ENCODE results near the gene NEURL2.

Gene NEURL2

GRCh38 chr20:45924391-45925261, 33.6 kb upstream of the NEURL2 start:
- Histone ChIP-seq H3K4me2 (ENCODE audit: low read length, poor library complexity, severe bottlenecking) (peak overlapping the region; percentile 19), H4K91ac (ENCODE audit: low read length) (peak overlapping the region; percentile 90), H2AK5ac (ENCODE audit: low read length, severe bottlenecking) (peak overlapping the region; percentile 82), H3K27ac (ENCODE audit: low read length, poor library complexity, severe bottlenecking) (peak overlapping the region; percentile 56), H3K14ac (ENCODE audit: low read length in 2 of 2) (peak overlapping the region in 1 of 2 experiments; percentile 7), H3K9me3 (ENCODE audit: control insufficient read depth, low read length) (no peaks in the 10 kb centered on the region), H3K79me1 (replicated peaks; ENCODE audit: low read length, poor library complexity, severe bottlenecking) (no peaks in the 10 kb centered on the region), H3K18ac (ENCODE audit: low read depth in 1 of 2, low read length in 2 of 2) (peak overlapping the region; percentile 63 to 72), H3K36me3 (ENCODE audit: control insufficient read depth in 1 of 2, insufficient read depth in 2 of 2, low read depth in 1 of 2, low read length in 2 of 2) (no peaks in the 10 kb centered on the region), H3K4me1 (ENCODE audit: control insufficient read depth, insufficient read depth, low read depth, low read length) (peaks cover 19% of the 10 kb centered on the region), H3K9ac (ENCODE audit: low read length) (peak overlapping the region; percentile 66), H2BK12ac (ENCODE audit: low read length in 2 of 2) (peak overlapping the region; percentile 66 to 91), H4K8ac (ENCODE audit: low read length) (peak overlapping the region; percentile 77), H3K4ac (ENCODE audit: low read depth in 1 of 2, low read length in 2 of 2) (peak overlapping the region; percentile 57 to 64), H2AFZ (ENCODE audit: low read depth, low read length) (no peak overlapping the region), H2BK15ac (ENCODE audit: low read depth, poor library complexity, severe bottlenecking) (peak overlapping the region; percentile 69), H3K4me3 (ENCODE audit: insufficient read depth in 1 of 2, low read depth in 1 of 2, low read length in 2 of 2) (no peak overlapping the region), H2BK5ac (ENCODE audit: low read depth, low read length, poor library complexity, severe bottlenecking) (no peak overlapping the region), H3K27me3 (ENCODE audit: control insufficient read depth in 1 of 2, insufficient read depth in 1 of 2, low read length in 2 of 2) (no peaks in the 10 kb centered on the region), H2BK120ac (ENCODE audit: low read depth, low read length) (peak overlapping the region; percentile 61), H3K23ac (ENCODE audit: low read length in 2 of 2) (no peak overlapping the region)
- WGBS, result 47% methylated on average over 20 of the region's 21 CpGs
- DNase-seq, result peak; percentile 89

DNA sequence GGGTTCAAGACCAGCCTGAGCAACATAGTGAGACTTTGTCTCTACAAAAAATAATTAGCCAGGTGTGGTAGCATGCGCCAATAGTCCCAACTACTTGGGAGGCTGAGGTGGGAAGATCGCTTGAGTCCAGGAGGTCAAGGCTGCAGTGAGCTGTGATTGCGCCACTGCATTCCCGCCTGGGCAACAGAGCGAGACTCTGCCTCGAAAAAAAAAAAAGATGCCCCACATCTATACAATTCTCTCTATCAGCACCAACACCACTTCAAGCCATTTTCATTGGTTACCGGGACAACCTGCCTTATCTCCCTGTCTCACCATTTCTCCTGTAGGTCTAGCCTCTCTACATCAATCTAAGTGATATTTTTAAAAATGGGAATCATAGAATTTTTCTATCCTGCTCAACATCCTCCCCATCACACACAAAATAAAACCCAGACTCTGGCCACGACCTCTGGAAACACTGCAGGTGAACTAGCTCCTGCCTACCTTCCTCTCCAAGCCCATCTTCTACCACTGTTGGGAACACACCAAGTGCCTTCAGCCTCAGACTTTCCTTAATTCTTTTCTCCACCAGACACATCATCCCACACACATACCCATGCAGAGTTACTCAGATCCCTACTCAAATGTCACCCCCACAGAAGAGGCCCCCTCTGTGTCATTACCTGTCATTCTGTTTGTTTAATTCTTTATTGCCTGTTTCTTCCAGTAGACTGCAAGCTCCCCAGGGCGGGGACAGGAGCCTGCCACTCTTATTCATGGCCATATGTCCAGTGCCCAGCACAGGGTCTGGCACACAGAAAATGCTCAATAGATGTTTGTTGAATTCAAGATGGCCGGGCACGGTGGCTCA, 30.6 kb upstream of the NEURL2 start:
- Histone ChIP-seq H3K27ac (ENCODE audit: low read length, poor library complexity, severe bottlenecking) (no peak overlapping the region), H2AFZ (ENCODE audit: low read depth, low read length) (no peak overlapping the region), H2BK5ac (ENCODE audit: low read depth, low read length, poor library complexity, severe bottlenecking) (no peak overlapping the region), H3K27me3 (ENCODE audit: control insufficient read depth in 1 of 2, insufficient read depth in 1 of 2, low read length in 2 of 2) (no peaks in the 10 kb centered on the region), H3K23ac (ENCODE audit: low read length in 2 of 2) (no peak overlapping the region), H3K4ac (ENCODE audit: low read depth in 1 of 2, low read length in 2 of 2) (no peak overlapping the region), H3K9me3 (ENCODE audit: control insufficient read depth, low read length) (no peaks in the 10 kb centered on the region), H3K79me1 (replicated peaks; ENCODE audit: low read length, poor library complexity, severe bottlenecking) (no peaks in the 10 kb centered on the region), H4K8ac (ENCODE audit: low read length) (no peak overlapping the region), H3K18ac (ENCODE audit: low read depth in 1 of 2, low read length in 2 of 2) (peak overlapping the region in 1 of 2 experiments; percentile 54), H2AK5ac (ENCODE audit: low read length, severe bottlenecking) (peak overlapping the region; percentile 72), H3K9ac (ENCODE audit: low read length) (no peak overlapping the region), H3K14ac (ENCODE audit: low read length in 2 of 2) (no peak overlapping the region), H3K4me1 (ENCODE audit: control insufficient read depth, insufficient read depth, low read depth, low read length) (peaks cover 27% of the 10 kb centered on the region), H3K4me2 (ENCODE audit: low read length, poor library complexity, severe bottlenecking) (no peak overlapping the region), H2BK15ac (ENCODE audit: low read depth, poor library complexity, severe bottlenecking) (peak overlapping the region; percentile 52), H3K4me3 (ENCODE audit: insufficient read depth in 1 of 2, low read depth in 1 of 2, low read length in 2 of 2) (no peak overlapping the region), H3K36me3 (ENCODE audit: control insufficient read depth in 1 of 2, insufficient read depth in 2 of 2, low read depth in 1 of 2, low read length in 2 of 2) (no peaks in the 10 kb centered on the region), H4K91ac (ENCODE audit: low read length) (no peak overlapping the region), H2BK120ac (ENCODE audit: low read depth, low read length) (peak overlapping the region; percentile 42), H2BK12ac (ENCODE audit: low read length in 2 of 2) (peak overlapping the region in 1 of 2 experiments; percentile 67)
- DNase-seq, result no peak
- 88% methylated on average over 11 of the region's 11 CpGs for WGBS

DNA sequence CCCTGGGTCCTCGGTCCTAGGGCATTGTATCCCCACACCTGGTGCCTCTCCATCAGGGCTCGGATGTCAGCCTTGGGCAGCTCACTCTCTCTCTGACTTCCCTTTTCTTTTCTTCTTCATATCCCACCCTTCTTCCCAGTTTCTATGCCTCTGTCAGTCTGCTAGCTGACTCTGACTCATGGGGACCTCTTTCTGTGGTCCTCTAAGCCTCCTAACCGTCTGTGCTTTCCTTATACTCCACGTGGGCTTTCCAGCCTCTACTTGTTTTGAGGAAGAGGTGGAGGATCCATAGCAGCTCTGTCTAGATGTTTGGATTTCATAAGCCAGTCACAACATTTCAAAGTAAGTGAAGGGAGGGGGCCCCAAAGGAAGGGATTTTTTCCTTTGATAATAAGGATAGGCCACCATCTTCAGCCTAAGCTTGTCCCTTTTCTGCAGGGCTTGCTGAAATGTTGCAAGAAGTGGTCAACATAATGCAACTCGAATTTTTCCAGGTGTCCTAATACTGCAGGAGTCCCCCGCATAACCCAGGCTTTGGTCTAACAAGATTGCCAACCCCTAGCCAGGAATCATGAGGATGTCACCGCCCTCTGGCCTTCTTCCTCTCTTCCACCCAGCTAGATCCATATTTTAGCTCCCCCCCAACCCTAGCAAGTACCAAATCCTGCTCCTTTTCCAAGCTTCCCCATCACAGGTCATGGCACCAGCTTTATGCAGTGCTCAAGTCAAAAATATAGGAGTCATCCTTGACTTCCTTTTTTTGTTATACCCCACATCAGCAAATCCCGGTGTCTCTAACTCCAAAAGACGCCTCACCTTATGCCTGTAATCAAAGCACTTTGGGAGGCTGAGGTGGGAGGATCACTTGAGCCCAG, 29.7 kb upstream of the NEURL2 start:
- H3K9ac ChIP-seq (ENCODE audit: low read length), result peak overlapping the region; percentile 74
- H2BK12ac ChIP-seq (ENCODE audit: low read length in 2 of 2), result no peak overlapping the region
- H3K4ac ChIP-seq (ENCODE audit: low read depth in 1 of 2, low read length in 2 of 2), result no peak overlapping the region
- H3K79me1 ChIP-seq (replicated peaks; ENCODE audit: low read length, poor library complexity, severe bottlenecking), result no peaks in the 10 kb centered on the region
- H2AK5ac ChIP-seq (ENCODE audit: low read length, severe bottlenecking), result peak overlapping the region; percentile 79
- H3K4me3 ChIP-seq (ENCODE audit: insufficient read depth in 1 of 2, low read depth in 1 of 2, low read length in 2 of 2), result no peak overlapping the region
- H3K27ac ChIP-seq (ENCODE audit: low read length, poor library complexity, severe bottlenecking), result peak overlapping the region; percentile 55
- no peaks in the 10 kb centered on the region for H3K27me3 ChIP-seq (ENCODE audit: control insufficient read depth in 1 of 2, insufficient read depth in 1 of 2, low read length in 2 of 2)
- H4K8ac ChIP-seq (ENCODE audit: low read length), result peak overlapping the region; percentile 0
- no peak overlapping the region for H2BK15ac ChIP-seq (ENCODE audit: low read depth, poor library complexity, severe bottlenecking)
- H2BK120ac ChIP-seq (ENCODE audit: low read depth, low read length), result no peak overlapping the region
- peaks cover 26% of the 10 kb centered on the region for H3K4me1 ChIP-seq (ENCODE audit: control insufficient read depth, insufficient read depth, low read depth, low read length)
- no peak overlapping the region for H3K23ac ChIP-seq (ENCODE audit: low read length in 2 of 2)
- no peak overlapping the region for H2AFZ ChIP-seq (ENCODE audit: low read depth, low read length)
- H4K91ac ChIP-seq (ENCODE audit: low read length), result peak overlapping the region; percentile 39
- peak; percentile 36 for DNase-seq
- no peak overlapping the region for H3K4me2 ChIP-seq (ENCODE audit: low read length, poor library complexity, severe bottlenecking)
- 87% methylated on average over 8 of the region's 9 CpGs for WGBS
- no peak overlapping the region for H3K14ac ChIP-seq (ENCODE audit: low read length in 2 of 2)
- H3K18ac ChIP-seq (ENCODE audit: low read depth in 1 of 2, low read length in 2 of 2), result peak overlapping the region in 1 of 2 experiments; percentile 12
- no peak overlapping the region for H2BK5ac ChIP-seq (ENCODE audit: low read depth, low read length, poor library complexity, severe bottlenecking)
- no peaks in the 10 kb centered on the region for H3K9me3 ChIP-seq (ENCODE audit: control insufficient read depth, low read length)
- no peaks in the 10 kb centered on the region for H3K36me3 ChIP-seq (ENCODE audit: control insufficient read depth in 1 of 2, insufficient read depth in 2 of 2, low read depth in 1 of 2, low read length in 2 of 2)
